ENCODE data around the gene PRKACA. TPM values are rescaled to one million over a fixed set of nuclear protein-coding genes. Genes with fewer than 3 reads are reported as not detected.

PRKACA gene
- total RNA-seq, 4 donors from 2014 or later, result 26.9 to 59.4 (median 41.3) TPM

GRCh38 chr19:14081797-14082674, 35.5 kb downstream of the PRKACA start:
- TF ChIP-seq EP300 (IDR thresholded peaks at IDR 0.05), result no peak
- DNase-seq (ENCODE audit: low spot score in 2 of 2), result no peak
- peaks cover 0 to 6% (median 0%) of the 10 kb centered on the region in 3 donors for H3K36me3 ChIP-seq
- H3K4me3 ChIP-seq, result peak overlapping the region; percentile 45 to 80 (median 67)
- H3K4me1 ChIP-seq, result peaks cover 0 to 25% (median 10%) of the 10 kb centered on the region in 4 donors
- H3K27me3 ChIP-seq, result no peaks in the 10 kb centered on the region
- H3K27ac ChIP-seq, result peak overlapping the region; percentile 58 to 97 (median 88)
- 17 to 36% methylated on average over 14 to 24 of the region's 24 CpGs for WGBS, 2 donors
- H3K9me3 ChIP-seq, result no peaks in the 10 kb centered on the region

- 0% methylated on average over 50 of the region's 50 CpGs for WGBS, 2 donors
- Histone ChIP-seq H3K4me1 (peaks cover 0 to 25% (median 10%) of the 10 kb centered on the region in 4 donors), H3K27ac (peak overlapping the region; percentile 67 to 97 (median 88)), H3K9me3 (no peaks in the 10 kb centered on the region), H3K4me3 (peak overlapping the region; percentile 45 to 80 (median 67)), H3K27me3 (no peaks in the 10 kb centered on the region), H3K36me3 (no peaks in the 10 kb centered on the region)
- DNase-seq (ENCODE audit: low spot score in 2 of 2), result peak; percentile 96 to 97
- TF ChIP-seq EP300 (IDR thresholded peaks at IDR 0.05) (peak; percentile 93 to 94), CTCF (IDR thresholded peaks at IDR 0.05) (peak in 2 of 5 experiments; percentile 26 to 39), POLR2A (IDR thresholded peaks at IDR 0.05) (peak; percentile 47 to 73)
Observed at GRCh38 chr19:14080887-14081796, 36.4 kb downstream of the PRKACA start.

- H3K4me1 ChIP-seq, result peaks cover 0 to 48% (median 16%) of the 10 kb centered on the region in 4 donors
Observed at GRCh38 chr19:14078411-14078810, 39.2 kb downstream of the PRKACA start.

GRCh38 chr19:14073925-14074838, 43.4 kb downstream of the PRKACA start:
- no peaks in the 10 kb centered on the region for H3K36me3 ChIP-seq
- no peaks in the 10 kb centered on the region for H3K9me3 ChIP-seq
- H3K4me3 ChIP-seq, result peak overlapping the region; percentile 54 to 89 (median 72)
- peak overlapping the region; percentile 78 to 96 (median 87) for H3K27ac ChIP-seq
- peak in 1 of 2 donors; percentile 23 for DNase-seq (ENCODE audit: low spot score in 2 of 2)
- 0 to 2% methylated on average over 26 to 29 of the region's 44 CpGs for WGBS, 2 donors
- H3K27me3 ChIP-seq, result no peaks in the 10 kb centered on the region
- H3K4me1 ChIP-seq, result peaks cover 0 to 44% (median 20%) of the 10 kb centered on the region in 4 donors
- TF ChIP-seq POLR2A (IDR thresholded peaks at IDR 0.05), result no peak
- no peak for TF ChIP-seq EP300 (IDR thresholded peaks at IDR 0.05)
- no peak for TF ChIP-seq CTCF (IDR thresholded peaks at IDR 0.05)

More at GRCh38 chr19:14078411-14078810, 39.2 kb downstream of the PRKACA start:
- Histone ChIP-seq H3K4me3 (no peak overlapping the region), H3K27me3 (no peaks in the 10 kb centered on the region), H3K27ac (peak overlapping the region in 1 of 4 donors; percentile 33), H3K36me3 (no peaks in the 10 kb centered on the region), H3K9me3 (no peaks in the 10 kb centered on the region)
- TF ChIP-seq EP300 (IDR thresholded peaks at IDR 0.05), result peak in 1 of 2 donors; percentile 36
- no peak for TF ChIP-seq CTCF (IDR thresholded peaks at IDR 0.05)
- DNase-seq (ENCODE audit: low spot score in 2 of 2), result no peak
- WGBS, 2 donors, result 64 to 69% methylated on average over 2 of the region's 2 CpGs
